NCI-H187 (cell line): ENCODE measurements around the gene ELL.

Source experiments
- DNase-seq, 2 experiments: peaks; one replicate each; lab custom pipeline; 2025; lab: John Stamatoyannopoulos, UW

ELL gene

GRCh38 chr19:18445262-18445948 is 76.5 kb downstream of the ELL start:
- DNase-seq: no peak

DNA sequence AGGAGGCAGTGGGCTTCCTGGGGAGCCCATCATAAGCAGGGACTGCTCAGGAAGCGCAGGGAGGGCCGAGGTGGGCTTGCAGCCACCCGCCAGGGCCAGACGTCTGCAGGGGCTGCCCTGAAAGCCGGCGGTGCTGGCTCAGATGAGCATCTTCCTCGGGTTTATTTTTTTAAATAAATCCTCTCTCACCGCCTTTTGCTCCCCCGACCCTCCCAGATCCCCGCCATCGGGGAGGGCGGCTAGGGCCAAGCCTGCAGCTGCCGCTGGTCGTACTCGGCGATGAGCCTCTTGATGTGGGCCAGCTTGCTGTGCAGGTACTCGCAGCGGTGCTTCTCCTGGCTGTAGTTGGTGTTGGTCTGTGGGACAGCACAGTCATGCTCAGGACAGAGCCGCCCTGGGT is 77.4 kb downstream of the ELL start:
- DNase-seq: no peak

DNA sequence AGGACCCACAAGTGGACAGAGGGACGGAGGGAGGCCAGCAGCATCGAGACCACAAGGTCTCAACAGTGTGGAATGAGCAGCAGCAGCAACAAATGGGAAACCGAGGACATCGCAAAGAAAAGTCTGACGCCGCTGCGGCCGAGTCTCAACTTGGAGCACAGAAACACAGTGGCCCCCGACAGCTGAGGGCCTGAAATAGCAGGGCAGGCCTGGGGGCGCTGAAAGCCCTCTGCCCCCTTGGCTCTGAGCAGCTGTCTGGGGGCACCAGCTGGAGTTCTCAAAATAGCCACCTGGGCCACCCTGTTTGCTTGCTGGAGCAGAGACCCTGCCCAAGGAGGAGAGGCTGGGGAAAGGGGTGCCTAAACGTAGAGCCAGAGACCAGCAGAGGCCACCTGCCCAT is 78.0 kb downstream of the ELL start:
- no peak for DNase-seq

DNA sequence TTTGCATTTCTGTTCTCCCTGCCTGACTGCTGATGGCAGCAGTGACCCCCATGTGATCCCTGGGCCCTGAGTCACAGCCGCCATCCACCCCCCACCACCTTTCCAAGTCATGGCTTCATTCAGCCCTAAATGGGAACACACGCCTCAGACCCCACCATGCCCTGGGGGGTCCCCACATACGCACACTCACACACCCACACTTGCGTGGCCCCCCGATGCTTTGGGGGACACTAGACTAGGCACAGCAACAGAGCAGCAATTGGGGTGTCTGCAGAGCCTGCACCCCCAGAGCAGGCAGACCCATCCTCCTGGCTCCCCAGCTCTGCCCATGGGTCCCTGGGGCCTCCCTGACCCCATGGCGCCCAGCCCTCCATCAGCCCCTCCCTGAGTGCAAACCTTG is 78.5 kb downstream of the ELL start:
- no peak for DNase-seq

- DNase-seq: no peak
These were observed 78.9 kb downstream of the ELL start for GRCh38 chr19:18442941-18443340.

GRCh38 chr19:18441804-18442788 is 79.8 kb downstream of the ELL start:
- DNase-seq: no peak

- DNase-seq: no peak
These were observed 80.7 kb downstream of the ELL start for GRCh38 chr19:18440936-18441803.

- DNase-seq: no peak
These were observed 81.4 kb downstream of the ELL start for GRCh38 chr19:18440415-18440877.

DNA sequence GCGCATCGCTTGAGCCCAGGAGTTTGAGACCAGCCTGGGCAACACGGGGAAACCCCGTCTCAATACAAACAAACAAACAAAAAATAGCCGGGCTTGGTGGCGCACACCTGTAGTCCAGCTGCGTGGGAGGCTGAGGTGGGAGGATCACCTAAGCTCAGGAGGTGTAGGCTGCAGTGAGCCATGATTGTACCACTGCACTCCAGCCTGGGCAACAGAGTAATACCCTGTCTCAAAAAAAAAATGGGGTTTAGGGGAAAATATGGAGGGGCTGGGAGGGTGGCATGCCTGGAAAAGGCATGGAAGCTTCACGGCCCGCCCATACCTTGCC is 82.0 kb downstream of the ELL start:
- DNase-seq: no peak

DNA sequence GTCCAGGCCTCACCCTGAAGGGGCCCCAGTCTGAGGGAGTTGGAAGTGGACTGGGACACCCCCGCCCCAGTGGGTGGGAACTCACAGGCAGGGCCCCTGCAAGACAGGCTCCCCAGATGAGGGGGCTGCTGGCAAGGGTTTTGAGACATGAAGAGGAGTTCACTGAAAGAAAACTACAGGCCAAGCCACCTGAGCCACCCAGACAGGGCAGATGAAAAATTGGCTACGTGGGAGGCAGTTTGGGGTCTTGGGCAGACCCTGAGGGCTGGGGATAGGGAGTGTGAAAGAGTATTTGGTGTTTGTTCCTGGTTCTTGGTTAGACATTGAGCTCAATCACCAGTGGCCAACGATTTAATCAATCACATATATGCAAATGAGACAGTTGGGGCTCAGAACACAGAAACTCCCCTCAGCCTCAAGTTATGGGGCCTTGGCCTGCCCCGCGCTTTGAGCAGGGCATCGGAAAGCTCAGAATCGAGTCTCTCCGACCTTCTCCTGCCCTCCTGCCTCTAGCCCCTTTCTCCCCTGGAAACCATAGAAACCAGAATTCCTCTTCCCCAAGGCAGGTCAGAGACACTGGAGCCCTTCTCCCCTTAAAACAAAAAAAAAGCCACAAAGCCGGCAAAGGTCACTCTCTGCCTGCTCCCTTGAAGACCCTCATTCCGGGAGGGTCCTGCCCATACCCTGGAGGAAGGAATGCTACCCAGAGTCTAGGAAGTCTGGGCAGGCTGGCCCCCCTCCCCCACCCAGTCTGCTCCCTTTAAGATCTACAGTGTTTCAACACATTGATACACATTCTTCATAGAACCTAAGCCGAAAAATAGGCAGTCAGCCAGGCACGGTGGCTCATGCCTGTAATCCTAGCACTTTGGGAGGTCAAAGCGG is 82.6 kb downstream of the ELL start:
- DNase-seq: no peak

- DNase-seq: no peak
These were observed 83.4 kb downstream of the ELL start for GRCh38 chr19:18438331-18439024.

- no peak for DNase-seq
These were observed 84.2 kb downstream of the ELL start, which contains the start of gene ISYNA1 for GRCh38 chr19:18437491-18438330. TSS of gene ISYNA1 (minus strand) at chr19:18438133. CDS start at chr19:18437979, 154 bp downstream.

GRCh38 chr19:18436671-18437490 is 85.0 kb downstream of the ELL start:
- no peak for DNase-seq

DNA sequence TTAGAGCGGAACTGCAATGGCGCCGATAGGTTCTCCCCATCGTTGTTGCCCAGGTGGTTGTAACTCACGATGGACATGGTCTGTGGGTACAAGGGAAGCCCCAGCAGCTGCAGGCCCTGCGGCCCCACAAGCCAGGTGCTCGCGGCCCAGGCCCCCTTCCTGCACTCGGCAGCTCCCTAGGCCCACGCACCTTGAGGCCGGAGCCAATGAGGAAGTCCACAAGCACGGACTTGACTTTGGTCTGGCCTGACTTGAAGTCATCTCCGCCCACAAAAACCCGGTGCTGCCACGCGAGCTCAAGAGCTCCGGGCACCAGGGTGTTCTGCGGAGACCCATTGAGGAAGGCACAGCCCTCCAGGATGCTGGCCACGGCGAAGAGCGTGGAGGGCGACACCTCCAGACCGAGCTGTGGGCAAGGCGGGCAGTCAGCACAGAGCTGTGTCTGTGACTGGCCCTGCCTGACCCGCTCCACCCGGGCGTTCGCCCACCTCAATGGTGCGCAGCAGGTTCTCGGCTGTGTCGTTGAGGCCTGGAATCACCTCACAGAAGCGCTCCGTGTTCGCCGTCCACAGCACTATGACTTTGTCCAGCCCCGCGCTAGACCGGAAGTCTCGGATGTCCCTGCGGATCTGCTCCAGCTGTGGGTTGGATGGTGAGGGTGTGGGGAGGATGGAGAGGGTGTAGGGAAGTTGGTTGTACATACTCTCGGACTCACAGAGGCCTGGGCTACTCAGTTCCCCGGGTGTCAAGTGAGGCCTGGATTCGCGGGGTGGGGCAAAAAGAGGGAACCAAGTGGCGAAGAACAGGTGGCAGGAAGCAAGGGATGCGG is 85.8 kb downstream of the ELL start:
- no peak for DNase-seq

DNA sequence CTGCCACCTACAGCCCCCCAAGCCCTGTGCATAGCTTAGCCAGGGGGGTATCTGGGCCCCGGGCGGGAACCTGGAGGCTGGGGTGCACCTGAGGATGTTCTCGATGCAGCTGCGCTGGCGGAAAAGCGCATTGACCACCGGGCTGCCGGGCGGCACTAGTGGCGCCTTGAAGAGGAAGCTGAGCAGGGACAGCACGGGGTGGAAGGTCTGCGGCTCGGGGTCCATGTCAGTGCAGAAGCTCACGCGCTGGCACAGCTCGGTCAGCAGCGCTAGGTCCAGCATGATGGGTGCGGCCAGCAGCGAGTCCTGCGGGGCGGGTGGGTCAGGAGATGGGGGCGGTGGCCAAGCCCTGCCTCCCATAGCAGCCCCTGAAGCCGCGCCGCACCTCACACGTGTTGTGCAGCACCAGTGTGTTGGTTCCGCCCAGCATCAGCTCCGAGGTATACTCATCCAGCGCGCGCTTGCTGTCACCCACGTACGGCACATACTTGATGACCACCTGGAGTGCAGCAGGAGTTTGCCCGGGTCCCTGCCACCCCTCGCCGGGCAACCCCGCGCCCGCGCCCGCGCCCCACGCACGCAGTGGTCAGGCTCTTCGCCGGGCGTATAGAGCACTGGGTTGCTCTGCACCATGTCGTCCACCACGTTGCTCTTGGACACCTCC is 86.6 kb downstream of the ELL start:
- no peak for DNase-seq

DNA sequence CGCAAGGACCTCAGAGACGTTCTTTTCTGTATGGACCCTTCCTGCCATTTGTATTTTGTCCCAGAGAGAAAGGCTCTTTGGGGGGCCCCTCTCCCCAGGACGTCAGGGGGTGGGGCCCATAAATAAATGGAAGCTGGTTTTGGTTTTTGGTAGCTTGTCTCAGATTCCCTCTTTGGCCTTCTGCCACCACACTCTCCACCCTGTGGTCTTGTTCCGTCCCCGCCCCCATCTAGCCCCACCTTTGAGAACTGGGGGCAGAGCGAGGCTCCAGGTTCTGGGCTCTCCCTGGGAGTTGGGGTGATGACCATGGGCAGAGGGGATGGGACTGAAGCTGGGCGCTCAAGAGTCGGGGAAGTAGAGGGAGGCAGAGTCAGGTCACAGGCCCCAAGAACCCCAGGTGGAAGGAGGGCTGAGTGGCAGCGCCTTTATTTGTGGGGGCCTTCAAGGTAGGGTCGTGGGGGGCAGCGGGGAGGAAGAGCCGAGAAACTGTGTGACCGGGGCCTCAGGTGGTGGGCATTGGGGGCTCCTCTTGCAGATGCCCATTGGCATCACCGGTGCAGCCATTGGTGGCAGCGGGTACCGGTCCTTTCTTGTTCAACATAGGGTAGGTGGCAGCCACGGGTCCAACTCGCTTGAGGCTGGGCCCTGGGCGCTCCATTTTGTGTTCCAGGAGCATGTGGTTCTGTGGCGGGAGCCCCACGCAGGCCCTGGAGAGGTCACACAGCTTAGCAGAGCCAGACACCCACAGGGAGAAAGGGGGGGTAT is 87.3 kb downstream of the ELL start:
- DNase-seq: no peak
